ENCODE data around the gene CMC2. TPM values are rescaled to one million over a fixed set of nuclear protein-coding genes. Genes with fewer than 3 reads are reported as not detected.

Gene CMC2
- total RNA-seq, 1 experiment from 2014 or later: 89.5 TPM

- Histone ChIP-seq H2AFZ (no peak overlapping the region), H3F3A (ENCODE audit: insufficient read depth, low read depth) (peaks cover 3% of the 10 kb centered on the region; the same call in 1 of the 2 replicates), H4K20me1 (ENCODE audit: insufficient read depth) (peaks cover 3% of the 10 kb centered on the region; the same call in 1 of the 2 replicates), H3K4me1 (replicated peaks; ENCODE audit: insufficient read depth) (no peaks in the 10 kb centered on the region), H3K9me2 (ENCODE audit: insufficient read depth) (no peaks in the 10 kb centered on the region), H3K27me3 (ENCODE audit: insufficient read depth, low read depth) (no peaks in the 10 kb centered on the region), H3K4me2 (no peak overlapping the region), H3K4me3 (no peak overlapping the region), H3K27ac (no peak overlapping the region), H3K9me3 (ENCODE audit: insufficient read depth, low read depth) (no peaks in the 10 kb centered on the region), H3K36me3 (ENCODE audit: low read depth) (no peaks in the 10 kb centered on the region), H3K79me2 (ENCODE audit: low read depth) (no peaks in the 10 kb centered on the region)
- ChIA-PET POLR2A (ENCODE audit: unreplicated experiment) (no interaction called here), CTCF (interaction anchor here (1.6 kb wide), 1 partner anchor 27 kb away, joined by 4 read pairs; no protein-coding TSS in a partner anchor)
- no peak for TF ChIP-seq CTCF (conservative IDR thresholded peaks at IDR 0.05)
- no peak for TF ChIP-seq EZH2 (IDR thresholded peaks at IDR 0.05; ENCODE audit: low read depth)
- intact Hi-C loops (cut with micrococcal nuclease; ENCODE audit: unreplicated experiment): no loop called here
- DNase-seq: no peak
- no TSS peak for BruUV-seq (replicated peaks)
Observed at GRCh38 chr16:80976946-80977345, 29.7 kb downstream of the CMC2 start.

- Histone ChIP-seq H3K9me3 (ENCODE audit: insufficient read depth, low read depth) (no peaks in the 10 kb centered on the region), H3K36me3 (ENCODE audit: low read depth) (0 out of 2 replicates have a peak, but pooled peaks cover 6% of the 10 kb centered on the region), H3K4me3 (no peak overlapping the region), H3K79me2 (ENCODE audit: low read depth) (no peaks in the 10 kb centered on the region), H2AFZ (no peak overlapping the region), H3K27me3 (ENCODE audit: insufficient read depth, low read depth) (no peaks in the 10 kb centered on the region), H3K4me1 (replicated peaks; ENCODE audit: insufficient read depth) (no peaks in the 10 kb centered on the region), H4K20me1 (ENCODE audit: insufficient read depth) (no peaks in the 10 kb centered on the region), H3F3A (ENCODE audit: insufficient read depth, low read depth) (no peaks in the 10 kb centered on the region), H3K9me2 (ENCODE audit: insufficient read depth) (no peaks in the 10 kb centered on the region), H3K4me2 (no peak overlapping the region), H3K27ac (no peak overlapping the region)
- POLR2A ChIA-PET (ENCODE audit: unreplicated experiment): no interaction called here
- intact Hi-C loops (cut with micrococcal nuclease; ENCODE audit: unreplicated experiment): no loop called here
- BruUV-seq (replicated peaks): no TSS peak
- no peak for TF ChIP-seq EZH2 (IDR thresholded peaks at IDR 0.05; ENCODE audit: low read depth)
- TF ChIP-seq CTCF (conservative IDR thresholded peaks at IDR 0.05): peak; percentile 61
- DNase-seq: no peak
- CTCF ChIA-PET: interaction anchor here (0.6 to 0.7 kb wide), 2 partner anchors 11 to 72 kb away, joined by 3 read pairs; no protein-coding TSS in a partner anchor
Observed at GRCh38 chr16:80974649-80975376, 31.9 kb downstream of the CMC2 start.

GRCh38 chr16:80973991-80974390 lies 32.7 kb downstream of the CMC2 start:
- H3K9me2 ChIP-seq (ENCODE audit: insufficient read depth): no peaks in the 10 kb centered on the region
- BruUV-seq (replicated peaks): no TSS peak
- intact Hi-C loops (cut with micrococcal nuclease; ENCODE audit: unreplicated experiment): no loop called here
- no peaks in the 10 kb centered on the region for H3K9me3 ChIP-seq (ENCODE audit: insufficient read depth, low read depth)
- H4K20me1 ChIP-seq (ENCODE audit: insufficient read depth): no peaks in the 10 kb centered on the region
- POLR2A ChIA-PET (ENCODE audit: unreplicated experiment): interaction anchor here (0.5 kb wide), 1 partner anchor 738 kb away, joined by 8 read pairs; no protein-coding TSS in a partner anchor
- no peak overlapping the region for H3K4me3 ChIP-seq
- H3K36me3 ChIP-seq (ENCODE audit: low read depth): 0 out of 2 replicates have a peak, but pooled peaks cover 6% of the 10 kb centered on the region
- no peaks in the 10 kb centered on the region for H3K79me2 ChIP-seq (ENCODE audit: low read depth)
- DNase-seq: no peak
- H3K27ac ChIP-seq: no peak overlapping the region
- no peaks in the 10 kb centered on the region for H3K4me1 ChIP-seq (replicated peaks; ENCODE audit: insufficient read depth)
- no peak overlapping the region for H3K4me2 ChIP-seq
- no peak overlapping the region for H2AFZ ChIP-seq
- no peaks in the 10 kb centered on the region for H3F3A ChIP-seq (ENCODE audit: insufficient read depth, low read depth)
- CTCF ChIA-PET: no interaction called here
- H3K27me3 ChIP-seq (ENCODE audit: insufficient read depth, low read depth): no peaks in the 10 kb centered on the region
- no peak for TF ChIP-seq EZH2 (IDR thresholded peaks at IDR 0.05; ENCODE audit: low read depth)
- TF ChIP-seq CTCF (conservative IDR thresholded peaks at IDR 0.05): no peak

Data from PC-9 (cell line).